ENCODE data around the gene PLBD1. TPM values are rescaled to one million over a fixed set of nuclear protein-coding genes. Genes with fewer than 3 reads are reported as not detected.

The PLBD1 gene, protein sequence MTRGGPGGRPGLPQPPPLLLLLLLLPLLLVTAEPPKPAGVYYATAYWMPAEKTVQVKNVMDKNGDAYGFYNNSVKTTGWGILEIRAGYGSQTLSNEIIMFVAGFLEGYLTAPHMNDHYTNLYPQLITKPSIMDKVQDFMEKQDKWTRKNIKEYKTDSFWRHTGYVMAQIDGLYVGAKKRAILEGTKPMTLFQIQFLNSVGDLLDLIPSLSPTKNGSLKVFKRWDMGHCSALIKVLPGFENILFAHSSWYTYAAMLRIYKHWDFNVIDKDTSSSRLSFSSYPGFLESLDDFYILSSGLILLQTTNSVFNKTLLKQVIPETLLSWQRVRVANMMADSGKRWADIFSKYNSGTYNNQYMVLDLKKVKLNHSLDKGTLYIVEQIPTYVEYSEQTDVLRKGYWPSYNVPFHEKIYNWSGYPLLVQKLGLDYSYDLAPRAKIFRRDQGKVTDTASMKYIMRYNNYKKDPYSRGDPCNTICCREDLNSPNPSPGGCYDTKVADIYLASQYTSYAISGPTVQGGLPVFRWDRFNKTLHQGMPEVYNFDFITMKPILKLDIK
- 2.5 TPM for total RNA-seq

DNA sequence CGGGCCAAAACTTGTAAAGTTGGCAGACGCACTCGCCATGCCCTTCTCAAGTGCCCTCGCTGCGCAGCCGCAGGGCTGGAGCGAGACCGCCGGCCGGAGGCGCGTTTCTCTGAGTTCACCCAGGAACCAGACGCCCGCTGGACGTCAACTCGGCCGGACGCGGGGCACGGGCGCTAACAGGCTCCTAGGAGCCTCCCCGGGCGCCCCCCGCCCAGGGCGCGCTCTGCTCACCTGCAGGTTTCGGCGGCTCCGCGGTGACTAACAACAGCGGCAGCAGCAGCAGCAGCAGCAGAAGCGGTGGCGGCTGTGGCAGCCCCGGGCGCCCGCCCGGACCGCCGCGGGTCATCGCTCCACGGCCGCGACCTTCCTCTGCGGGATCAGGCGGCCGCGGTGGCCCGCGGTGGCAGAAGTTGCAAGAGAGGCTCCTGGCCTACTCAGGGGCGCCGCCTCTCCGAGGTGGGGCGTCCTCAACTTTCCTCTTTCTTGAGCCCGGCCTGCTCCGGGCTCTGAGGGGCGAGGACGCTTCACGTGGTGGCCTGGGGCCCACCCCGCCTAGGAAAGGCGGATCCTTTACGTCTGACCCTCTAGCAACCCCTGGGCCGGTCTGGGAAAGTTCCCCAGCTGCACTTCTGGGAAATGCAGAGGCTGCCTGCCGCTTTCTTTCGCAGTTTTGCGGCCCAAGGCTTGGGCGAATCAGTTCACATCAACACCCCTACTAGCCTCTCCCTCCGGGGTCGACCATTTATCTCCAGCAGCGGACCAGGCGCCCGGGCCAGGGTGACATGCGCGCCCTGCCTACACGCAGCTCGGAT is at the start of gene PLBD1:
Gene PLBD1, minus strand, starts transcription at position 533 of the 812 bp plus-strand sequence. Its CDS starts 187 bp downstream, at position 346.
- DNase-seq, result peak; percentile 32

DNA sequence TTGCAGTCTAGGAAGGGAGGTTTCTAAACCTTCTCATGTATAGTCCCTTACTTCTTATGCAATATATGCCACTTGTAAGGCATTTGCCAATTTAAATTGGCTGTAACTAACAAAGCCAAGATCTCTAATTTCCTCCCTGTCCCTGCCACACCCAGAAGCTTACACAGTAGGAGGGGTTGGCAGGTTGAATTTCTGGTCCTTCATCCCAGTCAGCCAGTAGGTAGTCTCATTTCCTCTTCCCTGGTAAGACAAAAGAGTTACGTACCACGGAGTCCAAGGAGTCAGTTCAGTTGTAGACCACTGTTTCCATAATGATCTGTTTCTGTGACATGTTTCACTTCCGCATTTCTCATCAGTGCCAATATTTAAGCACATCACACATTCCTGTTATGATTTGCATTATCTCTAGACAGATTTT is 47.0 kb upstream of the PLBD1 start:
- no peak for DNase-seq

DNA sequence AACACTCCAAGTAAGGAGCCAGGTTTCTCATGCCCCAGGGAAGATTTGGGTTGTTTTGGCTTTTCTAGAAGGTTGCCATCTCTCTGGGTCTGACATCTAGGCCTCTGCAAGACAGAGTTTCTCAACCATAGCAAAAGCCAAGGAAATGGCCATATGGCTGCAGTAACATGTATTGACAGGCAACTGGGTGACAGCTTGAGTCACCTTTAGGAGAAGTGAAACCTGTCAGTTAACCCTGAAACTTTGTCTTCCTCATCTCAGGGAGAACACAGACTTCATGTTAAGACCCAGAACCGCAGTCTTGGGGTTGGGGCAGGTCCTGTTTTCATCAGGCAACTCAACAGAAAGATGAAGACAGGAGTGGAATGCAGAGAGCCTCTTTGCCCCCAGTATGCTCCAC is 46.0 kb upstream of the PLBD1 start:
- DNase-seq, result no peak

DNA sequence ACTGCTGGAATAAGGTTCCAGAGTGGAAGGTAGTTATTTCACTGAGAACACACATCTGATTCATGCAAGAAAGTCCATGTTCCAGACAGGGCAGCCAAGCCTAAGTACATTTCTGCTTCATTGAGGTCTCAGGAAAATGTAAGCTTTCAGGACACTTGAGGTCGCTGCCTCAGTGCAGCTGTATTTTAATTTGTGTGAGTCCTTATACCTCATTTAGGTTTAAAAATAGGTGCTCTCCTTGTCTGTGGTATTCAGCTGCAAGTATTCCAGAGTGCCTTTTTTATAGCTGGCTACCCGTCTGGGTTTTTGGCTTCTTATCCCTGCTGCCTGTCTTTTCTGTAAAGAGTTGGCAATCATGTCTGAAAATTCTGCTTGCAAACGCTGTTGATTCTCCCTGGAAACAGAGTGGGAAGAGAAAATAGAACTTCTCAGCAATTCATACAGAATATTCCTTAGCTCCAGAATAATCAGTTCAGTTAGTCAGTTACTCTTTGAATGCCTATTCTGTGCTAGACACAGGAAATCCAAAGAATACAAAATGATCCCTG is 45.3 kb upstream of the PLBD1 start:
- DNase-seq, result no peak

DNA sequence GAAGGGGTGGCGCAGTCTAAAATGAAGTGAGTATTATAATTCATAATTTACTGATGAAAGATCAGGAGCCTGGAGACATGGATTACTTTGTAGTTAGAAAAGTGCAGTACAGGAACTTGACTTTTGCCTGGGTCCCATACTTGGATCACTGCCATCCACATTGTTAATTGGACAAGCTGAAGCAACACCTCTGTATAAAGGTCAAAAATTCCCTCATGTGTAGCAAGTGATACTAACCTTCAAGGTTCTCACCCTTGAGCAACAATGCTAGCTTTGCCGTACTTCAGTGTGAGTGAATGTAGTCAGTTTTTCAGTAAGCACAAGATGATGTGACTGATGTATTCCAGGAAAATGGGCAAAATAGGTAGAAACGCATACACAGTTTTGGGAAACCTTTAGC is 44.6 kb upstream of the PLBD1 start:
- DNase-seq, result no peak

DNA sequence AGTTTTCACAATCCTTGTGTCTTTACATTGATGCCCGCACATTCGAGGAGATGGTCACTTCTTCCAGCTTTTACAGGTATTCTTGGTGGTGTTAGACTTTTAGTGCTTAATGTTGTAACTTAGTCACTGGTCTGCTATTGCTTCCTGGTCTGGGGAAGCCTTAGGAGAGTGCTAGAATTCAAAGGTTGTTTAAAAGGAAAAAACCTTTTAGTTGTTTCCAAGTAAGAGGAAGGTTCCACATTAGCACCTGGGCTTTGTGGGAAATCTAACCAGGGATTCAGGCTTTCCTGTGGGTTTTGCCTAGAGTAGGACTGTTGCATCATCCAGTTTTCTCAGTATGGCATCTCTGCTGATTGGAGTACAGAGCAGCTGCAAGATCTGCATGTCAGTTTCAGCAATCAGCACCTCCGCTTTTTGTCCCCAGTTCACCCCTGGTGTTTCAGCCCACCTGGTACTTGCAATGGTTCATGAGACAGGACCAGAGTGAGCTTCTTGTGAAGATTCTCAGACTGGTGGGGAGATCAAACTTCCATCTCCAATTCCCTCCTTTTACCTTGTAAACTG is 44.0 kb upstream of the PLBD1 start:
- DNase-seq, result no peak

DNA sequence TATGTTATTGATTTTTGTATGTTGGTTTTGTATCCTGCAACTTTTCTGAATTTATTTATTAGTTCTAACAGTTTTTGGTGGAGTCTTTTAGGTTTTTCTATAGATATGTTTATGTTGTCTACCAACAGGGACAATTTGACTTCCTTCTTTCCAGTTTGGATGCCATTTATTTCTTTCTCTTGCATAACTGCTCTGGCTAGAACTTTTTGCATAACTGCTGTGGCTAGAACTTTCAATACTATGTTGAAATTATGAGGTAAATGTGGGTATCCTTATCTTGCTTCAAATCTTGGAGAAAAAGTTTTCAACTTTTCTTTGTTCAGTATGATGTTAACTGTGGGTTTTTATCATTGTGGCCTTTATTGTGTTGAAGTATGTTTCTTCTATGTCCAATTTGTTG is 39.9 kb upstream of the PLBD1 start:
- DNase-seq, result no peak

DNA sequence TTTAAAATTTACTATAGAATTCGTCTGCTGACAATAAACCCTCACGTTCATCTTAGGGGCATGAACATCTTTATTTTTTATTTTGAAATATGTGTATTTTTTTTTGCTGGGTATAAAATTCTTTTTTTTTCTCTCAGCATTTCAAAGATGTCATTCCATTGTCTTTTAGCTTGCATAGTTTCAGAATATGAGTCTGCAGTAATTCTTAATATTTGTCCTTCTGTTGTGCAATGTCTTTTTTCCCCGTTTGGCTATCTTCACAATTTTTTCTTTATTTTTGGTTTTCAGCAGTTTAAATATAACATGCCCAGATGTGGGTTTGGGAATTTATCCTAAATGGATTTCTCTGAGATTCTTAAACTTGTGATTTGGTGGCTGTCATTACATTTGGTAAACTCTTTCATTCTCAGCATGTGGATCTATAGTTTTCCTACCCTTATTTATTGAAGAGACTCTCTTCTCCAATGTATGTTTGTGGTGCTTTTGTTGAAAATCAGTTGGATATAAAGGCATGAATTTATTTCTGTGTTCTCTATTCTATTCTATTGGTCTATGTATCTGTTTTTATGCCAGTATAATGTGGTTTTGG is 37.8 kb upstream of the PLBD1 start:
- DNase-seq, result no peak

DNA sequence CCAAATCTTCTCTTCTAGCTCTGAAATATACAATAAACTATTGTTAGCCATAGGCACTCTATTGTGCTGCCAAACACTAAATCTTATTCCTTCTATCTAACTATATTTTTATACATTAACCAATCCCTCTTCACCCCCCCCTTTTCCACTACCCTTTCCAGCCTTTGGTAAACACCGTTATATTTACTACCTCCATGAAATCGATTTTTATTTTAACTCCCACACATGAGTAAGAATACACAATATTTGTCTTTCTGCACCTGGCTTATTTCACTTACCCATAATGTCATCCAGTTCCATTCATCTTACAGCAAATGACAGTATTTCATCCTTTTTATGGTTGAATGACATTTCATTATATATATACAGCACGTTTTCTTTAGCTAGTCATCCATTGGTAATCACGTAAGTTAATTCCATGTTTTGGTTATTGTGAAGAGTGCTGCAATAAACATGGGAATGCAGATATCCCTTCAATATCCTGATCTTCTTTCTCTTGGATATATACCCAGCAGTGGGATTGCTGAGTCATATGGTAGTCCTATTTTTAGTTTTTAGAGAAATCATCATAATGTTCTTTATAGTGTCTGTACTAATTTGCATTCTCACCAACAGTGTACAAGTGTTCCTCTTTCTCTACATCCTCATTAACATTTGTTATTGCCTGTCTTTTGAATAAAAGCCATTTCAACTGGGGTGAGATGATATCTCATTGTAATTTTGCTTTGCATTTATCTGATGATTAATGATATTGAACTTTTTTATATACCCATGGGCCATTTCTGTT is 34.2 kb upstream of the PLBD1 start:
- DNase-seq, result no peak

DNA sequence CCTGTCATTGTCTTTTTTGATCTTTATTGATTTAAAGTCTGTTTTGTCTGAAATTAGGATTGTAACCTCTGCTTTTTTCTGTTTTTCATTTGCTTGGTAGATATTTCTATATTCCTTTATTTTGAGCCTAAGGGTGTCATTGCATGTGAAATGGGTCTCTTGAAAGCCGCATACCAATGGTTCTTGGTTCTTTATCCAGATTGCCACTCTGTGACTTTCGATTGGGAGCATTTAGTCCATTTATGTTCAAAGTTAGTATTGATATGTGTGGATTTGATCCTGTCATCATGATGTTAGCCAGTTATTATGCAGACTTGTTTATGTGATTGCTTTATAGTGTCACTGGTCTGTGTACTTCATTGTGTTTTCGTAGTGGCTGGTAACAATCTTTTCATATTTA is 29.8 kb upstream of the PLBD1 start:
- DNase-seq, result no peak

DNA sequence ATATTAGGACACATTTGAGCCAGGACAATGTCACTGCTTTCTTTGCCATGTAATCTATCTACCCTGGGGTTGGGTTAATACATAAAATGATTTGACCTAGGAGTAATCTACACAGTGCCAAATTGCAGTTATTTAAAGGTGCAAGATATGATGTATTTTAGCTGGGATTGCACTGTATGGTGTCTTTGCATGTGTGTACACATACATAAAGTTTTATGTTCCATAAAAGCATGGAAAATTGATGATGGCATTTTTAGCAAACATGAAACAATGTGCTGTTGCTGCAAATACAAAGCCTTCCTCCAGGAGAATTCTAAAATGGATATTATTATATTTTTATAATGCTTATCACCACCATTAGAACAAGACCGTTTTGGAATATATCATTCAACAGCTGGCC is 24.0 kb upstream of the PLBD1 start:
- no peak for DNase-seq

DNA sequence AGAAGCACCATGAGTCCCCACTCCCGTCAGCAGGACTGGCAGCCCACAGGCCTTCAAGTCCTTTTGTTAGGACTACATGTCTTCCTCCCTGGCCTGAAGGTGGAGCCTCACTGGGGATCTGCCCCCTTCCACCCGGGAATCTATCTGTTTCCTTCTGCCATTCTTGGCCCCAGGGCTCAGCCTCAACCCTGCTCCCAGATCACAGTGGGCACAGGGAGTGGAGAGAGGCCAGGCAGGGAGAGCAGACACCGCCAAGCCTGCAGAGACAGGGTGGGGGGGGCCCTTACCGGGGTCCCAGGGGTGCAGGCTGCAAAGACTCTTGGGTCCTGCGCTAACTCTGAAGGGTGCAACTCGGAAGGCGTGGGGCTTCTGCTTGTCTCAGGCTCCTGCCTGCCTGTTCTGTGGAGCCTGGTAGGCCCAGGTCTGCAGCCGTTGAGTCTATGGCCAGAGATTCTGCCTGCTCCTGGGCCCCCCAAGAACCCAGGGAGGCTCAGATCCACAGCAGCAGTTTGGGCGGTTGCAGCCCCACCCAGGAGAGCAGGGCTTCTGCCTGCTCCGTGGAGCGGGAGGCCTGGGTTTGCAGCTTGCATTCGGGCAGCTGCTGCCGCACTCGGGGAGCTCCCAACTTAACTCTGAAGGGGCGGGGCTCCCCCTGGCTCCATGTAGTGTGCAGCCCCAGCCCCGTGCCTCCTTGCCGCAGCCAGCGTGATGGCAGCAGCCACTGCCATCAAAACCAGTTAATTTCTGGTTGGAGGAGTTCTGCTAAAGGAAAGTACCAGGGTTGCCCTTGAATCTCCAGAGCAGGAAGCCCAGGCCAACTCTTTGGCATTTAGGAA is 21.7 kb upstream of the PLBD1 start:
- DNase-seq, result no peak

DNA sequence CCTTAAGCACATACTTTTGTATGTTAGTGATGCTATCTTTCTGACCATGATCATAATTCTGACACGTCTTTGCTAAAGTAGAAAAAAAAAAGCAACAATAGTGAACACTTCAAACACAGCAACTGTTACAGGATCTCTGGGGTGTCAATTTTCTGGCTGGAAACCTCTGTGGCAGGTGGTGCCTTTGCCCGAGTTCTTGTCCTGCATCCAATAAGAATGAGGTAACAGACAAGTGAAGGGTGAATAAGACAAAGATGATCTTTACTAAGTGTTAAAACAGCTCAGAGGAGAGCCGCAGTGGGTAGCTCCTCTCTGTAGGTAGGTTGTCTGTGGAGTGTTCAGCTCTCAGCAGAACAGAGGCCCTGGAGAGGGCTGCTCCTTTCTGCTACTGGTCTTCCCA is 20.9 kb upstream of the PLBD1 start:
- no peak for DNase-seq

DNA sequence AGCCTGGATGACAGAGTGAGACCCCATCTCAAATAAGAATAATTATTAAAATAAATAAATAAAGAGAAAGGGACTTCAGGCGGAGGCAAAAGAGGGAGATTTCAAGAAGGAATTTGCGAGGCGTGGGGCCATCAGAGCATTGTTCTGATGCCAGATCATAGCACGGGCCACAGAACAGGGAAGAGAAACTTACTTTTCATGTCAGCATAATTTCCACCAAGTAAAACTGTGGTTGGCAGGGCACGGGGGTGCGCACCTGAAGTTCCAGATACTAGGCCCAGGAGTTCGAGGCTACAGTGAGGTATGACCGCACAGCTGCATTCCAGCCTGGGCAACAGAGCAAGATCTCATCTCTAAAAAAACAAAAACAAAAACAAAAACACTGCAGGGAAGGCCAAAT is 11.0 kb upstream of the PLBD1 start:
- no peak for DNase-seq

DNA sequence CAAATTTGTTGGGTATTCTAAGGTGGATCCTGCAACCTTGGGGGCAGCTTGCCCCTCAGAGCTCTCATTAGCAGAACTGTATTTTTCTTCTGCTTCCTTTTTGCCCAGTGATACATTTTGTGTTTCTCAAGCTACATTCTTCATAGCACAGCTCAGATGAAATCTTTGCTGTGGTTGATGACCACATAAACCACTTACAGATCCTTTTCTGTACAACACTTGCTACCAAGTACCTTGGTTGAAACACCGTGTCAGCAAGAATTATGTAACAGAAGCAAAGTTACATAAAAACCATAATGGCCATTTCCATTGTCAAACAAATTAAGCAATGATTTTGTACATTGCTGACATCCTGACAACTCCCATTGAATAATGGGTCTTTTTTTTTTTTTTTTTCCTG is 9.7 kb upstream of the PLBD1 start:
- no peak for DNase-seq

DNA sequence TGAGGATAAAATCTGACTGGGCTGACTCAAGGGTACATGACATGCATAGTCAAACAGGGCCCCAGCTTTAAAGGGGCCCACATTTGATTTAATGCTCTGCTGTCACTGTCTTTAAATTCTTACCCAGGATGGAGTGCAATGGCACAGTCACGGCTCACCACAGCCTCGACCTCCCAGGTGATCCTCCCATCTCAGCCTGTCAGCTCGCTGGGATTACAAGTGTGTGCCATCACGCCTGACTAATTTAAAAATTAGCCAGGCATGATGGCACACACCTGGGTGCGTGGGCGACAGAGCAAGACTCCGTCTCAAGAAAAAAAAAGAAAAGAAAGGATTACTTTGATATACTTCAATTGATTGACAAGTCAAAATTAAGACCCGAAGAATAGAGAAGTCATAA is 9.2 kb upstream of the PLBD1 start:
- no peak for DNase-seq

DNA sequence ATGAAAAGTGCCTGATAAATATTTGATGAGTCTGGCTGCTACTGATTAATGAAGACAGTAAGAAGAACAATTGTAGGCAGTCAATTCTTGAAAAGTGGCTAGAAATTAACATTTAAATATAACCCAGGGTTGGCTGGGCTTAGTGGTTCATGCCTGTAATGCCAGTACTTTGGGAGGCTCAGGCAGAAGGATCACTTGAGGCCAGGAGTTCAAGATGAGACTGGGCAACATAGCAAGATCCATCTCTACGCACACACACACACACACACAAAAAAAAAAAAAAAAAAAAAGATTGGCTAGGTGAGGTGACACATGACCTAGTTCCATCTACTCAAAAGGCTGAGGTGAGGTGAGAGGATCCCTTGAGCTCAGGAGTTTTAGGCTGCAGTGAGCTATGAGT is 7.9 kb upstream of the PLBD1 start:
- no peak for DNase-seq

DNA sequence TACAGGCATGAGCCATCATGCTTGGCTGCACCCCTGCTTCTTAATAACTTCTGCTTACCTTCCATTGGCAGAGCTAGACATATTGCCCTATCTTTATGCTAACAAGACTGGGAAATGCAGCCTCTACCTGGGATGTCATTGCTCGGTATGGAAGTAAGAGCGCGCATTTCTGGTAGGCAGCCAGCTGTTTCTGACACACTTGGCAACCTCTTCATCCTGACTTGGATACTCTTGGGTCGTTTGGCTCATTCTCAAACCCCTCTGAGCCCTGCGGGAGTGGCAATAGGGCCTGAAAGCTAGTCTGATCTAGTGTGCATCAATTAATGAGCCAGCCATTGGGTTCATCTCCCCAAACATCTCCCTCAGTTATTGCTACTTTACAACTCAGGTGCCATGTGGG is 5.4 kb upstream of the PLBD1 start:
- no peak for DNase-seq

DNA sequence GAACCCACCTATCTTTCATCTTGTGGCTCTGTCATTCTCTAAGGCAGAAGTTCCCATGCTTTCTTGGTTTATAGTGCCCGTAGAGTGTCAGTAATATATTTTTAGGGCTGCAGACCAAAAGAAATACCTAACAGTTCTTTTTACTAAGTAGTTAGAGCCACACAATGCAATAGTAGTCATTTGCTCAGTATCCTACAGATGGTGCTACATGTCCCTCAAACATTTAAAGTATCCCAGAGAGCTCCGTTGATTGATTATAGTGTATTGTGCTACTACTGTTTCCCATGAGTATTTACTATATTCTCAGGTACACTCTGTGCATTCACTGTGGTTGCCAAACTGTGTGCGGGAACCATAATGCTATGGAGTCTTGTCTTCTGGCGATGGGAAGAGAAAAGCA is 4.7 kb upstream of the PLBD1 start:
- no peak for DNase-seq

DNA sequence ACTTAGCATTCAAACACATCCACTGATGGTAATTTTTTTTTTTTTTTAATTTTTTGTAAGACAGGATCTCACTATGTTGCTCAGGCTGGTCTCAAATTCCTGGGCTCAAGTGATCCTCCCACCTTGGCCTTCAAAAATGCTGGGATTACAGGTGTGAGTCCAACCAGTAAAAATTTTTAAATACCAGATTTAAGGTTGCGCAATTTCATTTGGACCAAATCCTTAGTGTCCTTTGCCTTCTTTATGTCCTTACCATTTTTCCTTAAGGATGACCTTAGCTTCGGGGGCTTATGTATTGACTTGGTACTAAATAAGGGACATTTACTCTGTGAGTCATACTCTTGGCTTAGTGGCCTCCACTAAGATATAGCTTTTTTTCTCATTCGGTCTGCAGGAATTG is 4.1 kb upstream of the PLBD1 start:
- DNase-seq, result no peak

DNA sequence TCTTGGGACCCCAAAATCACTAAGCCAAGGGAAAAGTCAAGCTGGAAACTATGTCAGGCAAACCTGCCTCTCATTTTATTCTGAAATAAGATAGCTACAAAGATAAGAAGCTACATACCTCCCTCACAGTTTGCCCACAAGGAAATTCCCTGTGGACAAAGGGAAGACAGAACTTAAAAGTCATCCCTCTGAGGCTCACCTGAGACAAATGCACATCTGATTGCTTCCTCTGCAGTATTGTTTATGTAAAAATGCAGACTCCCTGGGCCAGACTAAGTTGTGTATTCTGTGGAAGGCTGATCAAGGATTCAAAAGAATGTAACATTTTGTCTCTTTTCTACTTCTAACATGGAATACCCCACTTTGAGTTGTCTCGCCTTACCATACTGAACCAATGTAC is 2.5 kb upstream of the PLBD1 start:
- DNase-seq, result no peak

Data from occipital lobe (tissue), 2 donors.